Measurements from ENCODE around the gene LIN37. TPM values are rescaled to one million over a fixed set of nuclear protein-coding genes. Genes with fewer than 3 reads are reported as not detected.
"Not testable (repeated sequence)": the region's sequence is repeated elsewhere in the genome, so short reads cannot be mapped to it uniquely, and the experiment has no call there.

LIN37 gene
- total RNA-seq, 2 donors from 2014 or later = 7.5 to 8.1 TPM

DNA sequence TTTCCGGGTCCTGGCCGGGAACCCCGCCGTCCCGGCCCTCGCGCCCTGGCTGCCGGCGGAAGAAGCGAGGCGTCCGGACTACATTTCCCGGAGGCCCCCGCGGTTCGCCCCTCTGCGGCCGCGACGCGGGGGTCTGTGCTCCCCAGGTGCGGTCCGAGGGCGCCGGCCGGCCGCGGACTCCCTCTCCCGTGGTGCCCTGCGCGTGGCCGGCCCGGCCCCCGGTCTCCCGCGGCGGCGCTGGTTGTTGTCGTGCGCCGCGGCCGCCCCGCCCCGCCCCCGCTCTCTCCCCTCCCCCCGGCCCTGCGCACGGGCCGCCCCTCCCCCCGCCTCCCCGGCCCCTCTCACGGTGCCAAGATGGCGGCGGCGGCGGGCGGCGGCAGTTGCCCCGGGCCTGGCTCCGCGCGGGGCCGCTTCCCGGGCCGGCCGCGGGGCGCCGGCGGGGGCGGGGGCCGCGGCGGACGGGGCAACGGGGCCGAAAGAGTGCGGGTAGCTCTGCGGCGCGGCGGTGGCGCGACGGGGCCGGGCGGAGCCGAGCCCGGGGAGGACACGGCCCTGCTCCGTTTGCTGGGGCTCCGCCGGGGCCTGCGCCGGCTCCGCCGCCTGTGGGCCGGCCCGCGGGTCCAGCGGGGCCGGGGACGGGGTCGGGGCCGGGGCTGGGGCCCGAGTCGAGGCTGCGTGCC lies 30.6 kb upstream of the LIN37 start, which contains the start of gene KMT2B:
TSS of gene KMT2B (plus strand) at position 339 of the 680 bp plus-strand sequence. CDS start at position 355, 16 bp downstream.
- intact Hi-C loops (cut with DNase I) = loop anchor here (2.0 to 10.0 kb wide), 3 partner anchors 25 to 217 kb away; partner anchors contain the start of genes LRFN3 (in 1 of the 2) and TMEM147 (in 1 of the 2)
- ATAC-seq (peak; percentile 77 to 80), DNase-seq (no peak)

DNA sequence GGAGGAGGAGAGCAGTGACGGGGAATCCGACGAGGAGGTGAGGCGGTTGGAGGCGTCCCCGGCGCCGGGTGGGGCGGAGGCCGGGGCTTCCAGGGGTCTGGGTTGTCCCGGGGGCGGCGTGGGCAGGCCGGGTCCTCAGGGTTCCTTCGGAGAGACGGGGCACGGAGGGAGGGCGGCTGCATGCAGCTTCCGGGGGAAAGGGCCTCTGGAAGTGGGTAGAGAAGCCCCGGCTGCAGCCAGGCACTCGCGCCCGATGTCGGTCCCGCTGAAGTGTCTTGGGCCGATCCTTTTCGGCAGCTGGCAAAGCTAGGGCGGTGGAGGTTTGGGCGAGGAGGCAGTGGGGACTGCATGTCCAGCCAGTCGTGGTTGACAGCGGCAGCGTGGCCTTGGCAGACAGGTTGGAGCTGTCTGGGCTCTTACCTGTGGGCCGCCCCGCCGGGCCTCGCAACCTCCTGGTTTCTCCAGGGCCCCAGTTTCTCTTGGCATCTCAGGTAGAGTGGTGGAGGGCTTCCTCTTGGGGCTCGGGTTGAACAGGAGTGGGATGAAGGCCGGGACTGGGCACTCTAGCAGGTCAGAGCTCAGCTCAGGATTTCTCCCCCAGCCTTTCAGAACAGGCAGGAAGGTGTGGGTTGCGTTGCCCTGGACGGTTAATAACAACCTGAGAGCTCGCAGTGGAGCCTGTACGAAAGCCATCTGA lies 29.9 kb upstream of the LIN37 start:
- peak; percentile 60 for DNase-seq
- intact Hi-C loops (cut with DNase I) = loop anchor here (5.0 to 10.0 kb wide), 2 partner anchors 171 to 216 kb away; partner anchors contain the start of genes LRFN3 (in 1 of the 2) and TMEM147 (in 1 of the 2)
- ATAC-seq = no peak

DNA sequence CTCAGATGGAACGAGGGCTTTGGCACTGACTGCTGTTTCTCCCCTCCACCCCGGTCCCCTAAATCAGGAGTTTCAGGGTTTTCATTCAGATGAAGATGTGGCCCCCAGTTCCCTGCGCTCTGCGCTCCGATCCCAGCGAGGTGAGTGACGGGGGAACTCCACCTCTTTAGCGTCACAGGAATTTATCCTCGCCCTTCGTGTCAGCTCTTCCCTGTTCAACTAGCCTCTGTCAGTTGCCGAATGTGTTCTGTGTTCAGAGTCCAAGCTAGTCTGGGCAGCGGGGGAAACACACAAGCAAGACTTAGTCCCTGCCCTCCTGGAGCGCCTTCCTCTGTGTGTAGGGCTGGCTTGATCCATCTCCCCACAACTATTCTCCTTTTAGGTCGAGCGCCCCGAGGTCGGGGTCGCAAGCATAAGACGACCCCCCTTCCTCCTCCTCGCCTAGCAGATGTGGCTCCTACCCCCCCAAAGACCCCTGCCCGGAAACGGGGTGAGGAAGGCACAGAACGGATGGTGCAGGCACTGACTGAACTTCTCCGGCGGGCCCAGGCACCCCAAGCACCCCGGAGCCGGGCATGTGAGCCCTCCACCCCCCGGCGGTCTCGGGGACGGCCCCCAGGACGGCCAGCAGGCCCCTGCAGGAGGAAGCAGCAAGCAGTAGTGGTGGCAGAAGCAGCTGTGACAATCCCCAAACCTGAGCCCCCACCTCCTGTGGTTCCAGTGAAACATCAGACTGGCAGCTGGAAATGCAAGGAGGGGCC lies 28.8 kb upstream of the LIN37 start:
- intact Hi-C loops (cut with DNase I) = loop anchor here (5.0 to 10.0 kb wide), 2 partner anchors 172 to 215 kb away; partner anchors contain the start of genes LRFN3 (in 1 of the 2) and TMEM147 (in 1 of the 2)
- DNase-seq (no peak), ATAC-seq (no peak)

DNA sequence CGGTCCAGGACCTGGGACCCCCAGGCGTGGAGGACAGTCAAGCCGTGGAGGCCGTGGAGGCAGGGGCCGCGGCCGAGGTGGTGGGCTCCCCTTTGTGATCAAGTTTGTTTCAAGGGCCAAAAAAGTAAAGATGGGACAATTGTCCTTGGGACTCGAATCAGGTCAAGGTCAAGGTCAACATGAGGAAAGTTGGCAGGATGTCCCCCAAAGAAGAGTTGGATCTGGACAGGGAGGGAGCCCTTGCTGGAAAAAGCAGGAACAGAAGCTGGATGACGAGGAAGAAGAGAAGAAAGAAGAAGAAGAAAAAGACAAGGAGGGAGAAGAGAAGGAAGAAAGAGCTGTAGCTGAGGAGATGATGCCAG lies 28.2 kb upstream of the LIN37 start:
- intact Hi-C loops (cut with DNase I) = no loop called here
- DNase-seq (no peak), ATAC-seq (no peak)

DNA sequence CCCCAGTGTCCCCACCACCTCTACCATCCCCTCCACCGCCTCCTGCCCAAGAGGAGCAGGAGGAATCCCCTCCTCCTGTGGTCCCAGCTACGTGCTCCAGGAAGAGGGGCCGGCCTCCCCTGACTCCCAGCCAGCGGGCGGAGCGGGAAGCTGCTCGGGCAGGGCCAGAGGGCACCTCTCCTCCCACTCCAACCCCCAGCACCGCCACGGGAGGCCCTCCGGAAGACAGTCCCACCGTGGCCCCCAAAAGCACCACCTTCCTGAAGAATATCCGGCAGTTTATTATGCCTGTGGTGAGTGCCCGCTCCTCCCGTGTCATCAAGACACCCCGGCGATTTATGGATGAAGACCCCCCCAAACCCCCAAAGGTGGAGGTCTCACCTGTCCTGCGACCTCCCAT lies 27.7 kb upstream of the LIN37 start:
- DNase-seq = no peak
- no peak for ATAC-seq
- intact Hi-C loops (cut with DNase I) = no loop called here

DNA sequence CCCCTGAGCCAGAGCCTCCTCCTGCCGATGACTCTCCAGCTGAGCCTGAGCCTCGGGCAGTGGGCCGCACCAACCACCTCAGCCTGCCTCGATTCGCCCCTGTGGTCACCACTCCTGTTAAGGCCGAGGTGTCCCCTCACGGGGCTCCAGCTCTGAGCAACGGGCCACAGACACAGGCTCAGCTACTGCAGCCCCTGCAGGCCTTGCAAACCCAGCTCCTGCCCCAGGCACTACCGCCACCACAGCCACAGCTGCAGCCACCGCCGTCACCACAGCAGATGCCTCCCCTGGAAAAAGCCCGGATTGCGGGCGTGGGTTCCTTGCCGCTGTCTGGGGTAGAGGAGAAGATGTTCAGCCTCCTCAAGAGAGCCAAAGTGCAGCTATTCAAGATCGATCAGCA lies 27.0 kb upstream of the LIN37 start:
- ATAC-seq (no peak), DNase-seq (no peak)
- intact Hi-C loops (cut with DNase I) = no loop called here

DNA sequence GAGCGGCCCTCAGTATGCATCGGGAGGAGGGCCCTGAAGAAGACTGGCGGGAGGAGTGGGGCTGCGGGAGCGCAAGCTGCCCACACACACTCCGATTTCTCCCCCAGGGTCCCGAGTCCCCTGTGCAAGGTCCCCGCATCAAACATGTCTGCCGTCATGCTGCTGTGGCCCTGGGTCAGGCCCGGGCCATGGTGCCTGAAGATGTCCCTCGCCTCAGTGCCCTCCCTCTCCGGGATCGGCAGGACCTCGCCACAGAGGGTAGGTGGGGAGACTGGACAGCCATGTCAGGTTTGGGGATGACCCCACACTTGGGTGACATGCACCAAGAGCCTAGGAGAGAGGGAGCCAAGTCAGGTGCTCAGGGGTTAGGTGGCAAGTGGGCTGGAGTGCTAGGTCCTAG lies 25.9 kb upstream of the LIN37 start:
- DNase-seq = no peak
- intact Hi-C loops (cut with DNase I) = no loop called here
- ATAC-seq = no peak

DNA sequence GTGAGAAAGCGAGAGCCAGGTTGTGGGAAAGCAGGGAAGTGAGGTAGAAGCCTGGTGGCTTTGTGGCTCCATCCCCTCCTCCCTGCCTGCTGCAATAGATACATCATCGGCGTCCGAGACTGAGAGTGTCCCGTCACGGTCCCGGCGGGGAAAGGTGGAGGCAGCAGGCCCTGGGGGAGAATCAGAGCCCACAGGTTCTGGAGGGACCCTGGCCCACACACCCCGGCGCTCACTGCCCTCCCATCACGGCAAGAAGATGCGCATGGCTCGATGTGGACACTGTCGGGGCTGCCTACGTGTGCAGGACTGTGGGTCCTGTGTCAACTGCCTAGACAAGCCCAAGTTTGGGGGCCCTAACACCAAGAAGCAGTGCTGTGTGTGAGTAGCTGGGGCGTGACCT lies 25.5 kb upstream of the LIN37 start:
- DNase-seq = no peak
- intact Hi-C loops (cut with DNase I) = no loop called here
- ATAC-seq = no peak

DNA sequence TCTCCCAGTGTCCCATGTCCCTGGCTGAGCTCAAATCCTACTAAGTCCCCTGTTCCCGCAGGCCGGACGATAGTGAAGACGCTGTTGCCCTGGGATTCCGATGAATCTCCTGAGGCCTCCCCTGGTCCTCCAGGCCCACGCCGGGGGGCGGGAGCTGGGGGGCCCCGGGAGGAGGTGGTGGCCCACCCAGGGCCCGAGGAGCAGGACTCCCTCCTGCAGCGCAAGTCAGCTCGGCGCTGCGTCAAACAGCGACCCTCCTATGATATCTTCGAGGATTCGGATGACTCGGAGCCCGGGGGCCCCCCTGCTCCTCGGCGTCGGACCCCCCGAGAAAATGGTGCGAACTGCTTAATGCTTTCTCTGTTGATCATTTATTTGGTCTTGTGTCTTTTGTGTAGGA lies 24.7 kb upstream of the LIN37 start:
- DNase-seq = no peak
- ATAC-seq = no peak
- intact Hi-C loops (cut with DNase I) = no loop called here

DNA sequence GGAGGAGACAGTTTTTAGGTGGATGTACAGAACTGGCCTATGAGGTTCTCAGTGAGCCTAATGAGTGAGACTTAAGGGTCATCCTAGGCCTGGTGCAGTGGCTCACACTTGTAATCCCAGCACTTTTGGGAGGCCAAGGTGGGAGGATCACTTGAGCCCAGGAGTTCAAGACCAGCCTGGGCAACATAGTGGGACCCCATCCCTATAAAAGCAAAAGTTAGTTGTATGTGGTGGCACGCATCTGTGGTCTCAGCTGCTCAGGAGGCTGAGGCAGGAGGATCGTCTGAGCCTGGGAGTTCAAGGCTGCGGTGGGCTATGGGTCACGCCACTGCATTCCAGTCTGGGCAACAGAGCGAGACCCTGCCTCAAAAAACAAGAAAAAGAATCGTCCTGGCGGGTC lies 24.2 kb upstream of the LIN37 start:
- ATAC-seq; intact Hi-C loops (cut with DNase I); DNase-seq: not testable (repeated sequence)

DNA sequence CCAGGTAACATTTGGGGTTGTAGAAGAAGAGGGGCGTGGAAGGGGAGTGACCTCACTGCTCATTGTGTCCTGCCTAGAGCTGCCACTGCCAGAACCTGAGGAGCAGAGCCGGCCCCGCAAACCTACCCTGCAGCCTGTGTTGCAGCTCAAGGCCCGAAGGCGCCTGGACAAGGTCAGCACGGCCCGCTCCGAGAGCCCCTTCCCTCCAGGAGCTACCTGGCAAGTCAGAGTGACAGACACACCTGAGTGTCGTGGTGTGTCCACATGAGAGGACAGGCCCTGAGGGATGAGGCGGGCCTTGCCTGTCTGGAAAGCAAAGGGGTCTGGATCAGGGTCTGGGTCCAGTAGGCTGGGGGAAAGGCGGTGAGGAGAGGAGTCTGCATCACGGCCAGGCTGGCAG lies 23.8 kb upstream of the LIN37 start:
- ATAC-seq = no peak
- intact Hi-C loops (cut with DNase I) = no loop called here
- no peak for DNase-seq

DNA sequence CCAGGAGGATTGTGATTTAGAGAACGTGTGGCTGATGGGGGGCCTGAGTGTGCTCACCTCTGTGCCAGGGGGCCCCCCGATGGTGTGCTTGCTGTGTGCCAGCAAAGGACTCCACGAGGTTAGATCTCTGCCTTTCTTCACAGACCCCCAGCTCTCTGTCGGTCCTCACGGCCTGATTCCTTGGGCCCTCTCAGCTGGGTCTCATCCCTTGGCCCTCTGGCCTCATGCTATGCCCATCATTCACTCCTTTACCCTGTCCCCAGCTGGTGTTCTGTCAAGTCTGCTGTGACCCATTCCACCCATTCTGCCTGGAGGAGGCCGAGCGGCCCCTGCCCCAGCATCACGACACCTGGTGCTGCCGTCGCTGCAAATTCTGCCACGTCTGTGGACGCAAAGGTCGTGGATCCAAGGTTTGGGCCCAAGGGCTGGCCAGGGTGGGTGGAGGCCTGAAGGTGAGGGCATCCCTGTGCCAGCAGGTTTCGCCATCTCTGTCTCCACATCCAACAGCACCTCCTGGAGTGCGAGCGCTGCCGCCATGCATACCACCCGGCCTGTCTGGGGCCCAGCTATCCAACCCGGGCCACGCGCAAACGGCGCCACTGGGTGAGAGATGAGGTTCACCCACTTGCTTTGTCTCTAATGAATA lies 23.0 kb upstream of the LIN37 start:
- ATAC-seq = no peak
- DNase-seq = no peak
- intact Hi-C loops (cut with DNase I) = no loop called here

DNA sequence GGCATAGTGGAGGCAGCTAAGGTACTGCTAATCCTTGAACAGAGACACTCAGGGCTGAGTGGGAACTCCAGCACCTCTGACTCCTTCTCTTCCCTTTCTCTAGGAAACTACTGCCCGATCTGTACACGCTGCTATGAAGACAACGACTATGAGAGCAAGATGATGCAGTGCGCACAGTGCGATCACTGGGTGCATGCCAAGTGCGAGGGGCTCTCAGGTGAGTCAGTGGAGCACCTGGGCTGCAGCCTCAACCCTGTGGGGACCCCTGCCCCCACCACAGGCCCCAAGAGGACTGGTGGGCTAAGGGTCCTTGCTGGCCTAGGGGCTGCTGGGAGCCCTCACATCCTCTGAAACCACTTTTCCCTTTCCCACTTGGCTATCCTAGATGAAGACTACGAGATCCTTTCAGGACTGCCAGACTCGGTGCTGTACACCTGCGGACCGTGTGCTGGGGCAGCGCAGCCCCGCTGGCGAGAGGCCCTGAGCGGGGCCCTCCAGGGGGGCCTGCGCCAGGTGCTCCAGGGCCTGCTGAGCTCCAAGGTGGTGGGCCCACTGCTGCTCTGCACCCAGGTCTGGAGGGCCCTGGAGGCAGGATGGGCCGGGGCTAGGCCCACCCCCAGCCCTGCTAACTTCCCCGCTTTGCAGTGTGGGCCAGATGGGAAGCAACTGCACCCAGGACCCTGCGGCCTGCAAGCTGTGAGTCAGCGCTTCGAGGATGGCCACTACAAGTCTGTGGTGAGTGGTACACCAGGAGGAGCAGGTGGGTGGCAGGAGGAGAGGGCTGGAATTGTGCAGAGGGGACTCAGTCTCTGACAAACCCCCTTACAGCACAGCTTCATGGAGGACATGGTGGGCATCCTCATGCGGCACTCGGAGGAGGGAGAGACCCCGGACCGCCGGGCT lies 21.1 kb upstream of the LIN37 start:
- no peak for ATAC-seq
- no peak for DNase-seq
- intact Hi-C loops (cut with DNase I) = no loop called here

DNA sequence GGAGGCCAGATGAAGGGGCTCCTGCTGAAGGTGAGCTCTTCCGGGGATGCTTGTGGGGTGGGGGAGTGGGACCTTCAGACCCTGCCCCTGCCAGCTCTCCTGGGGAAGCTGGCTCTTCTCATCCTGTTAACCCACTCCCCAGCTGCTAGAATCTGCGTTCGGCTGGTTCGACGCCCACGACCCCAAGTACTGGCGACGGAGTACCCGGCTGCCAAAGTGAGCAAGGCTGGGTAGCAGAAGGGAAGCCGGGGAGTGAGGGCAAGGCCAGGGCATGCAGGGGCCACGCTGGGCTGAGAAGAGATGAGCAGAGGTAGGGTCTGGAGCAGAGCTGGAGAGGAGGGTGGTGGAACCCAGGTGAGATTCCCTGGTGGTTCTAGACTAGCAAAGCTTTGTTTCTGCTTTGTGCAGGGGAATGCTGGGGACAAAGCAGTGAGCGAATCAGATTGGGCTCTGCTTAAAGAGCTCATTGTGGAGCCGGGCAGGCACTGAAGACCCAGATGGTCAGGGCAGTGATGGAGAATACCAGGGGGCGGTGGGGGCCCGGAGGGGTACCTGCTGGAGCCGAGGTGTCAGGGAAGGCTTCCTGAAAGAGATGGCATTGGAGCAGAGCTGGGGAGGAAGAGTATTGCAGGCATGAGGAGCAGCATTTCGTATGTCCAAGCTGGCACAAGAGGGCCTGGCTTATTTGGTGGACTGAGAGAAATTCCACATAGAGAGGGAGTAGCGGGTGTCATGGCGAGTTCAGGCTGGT lies 20.2 kb upstream of the LIN37 start:
- DNase-seq = no peak
- ATAC-seq = no peak
- intact Hi-C loops (cut with DNase I) = no loop called here

DNA sequence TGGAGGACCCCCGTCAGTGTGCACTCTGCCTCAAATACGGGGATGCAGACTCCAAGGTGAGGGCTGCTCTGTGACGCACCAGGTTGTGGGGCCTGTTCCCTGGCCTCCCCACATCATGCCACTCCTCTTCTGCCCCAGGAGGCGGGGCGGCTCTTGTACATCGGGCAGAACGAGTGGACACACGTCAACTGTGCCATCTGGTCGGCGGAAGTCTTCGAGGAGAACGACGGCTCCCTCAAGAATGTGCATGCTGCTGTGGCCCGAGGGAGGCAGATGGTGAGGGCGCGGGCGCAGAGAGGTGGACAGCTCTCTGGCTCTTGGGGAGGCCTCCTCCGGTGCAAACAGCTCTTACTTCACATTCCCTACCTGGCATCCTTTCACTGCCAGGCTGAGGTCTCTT lies 19.4 kb upstream of the LIN37 start:
- no peak for DNase-seq
- intact Hi-C loops (cut with DNase I) = no loop called here
- ATAC-seq = no peak

DNA sequence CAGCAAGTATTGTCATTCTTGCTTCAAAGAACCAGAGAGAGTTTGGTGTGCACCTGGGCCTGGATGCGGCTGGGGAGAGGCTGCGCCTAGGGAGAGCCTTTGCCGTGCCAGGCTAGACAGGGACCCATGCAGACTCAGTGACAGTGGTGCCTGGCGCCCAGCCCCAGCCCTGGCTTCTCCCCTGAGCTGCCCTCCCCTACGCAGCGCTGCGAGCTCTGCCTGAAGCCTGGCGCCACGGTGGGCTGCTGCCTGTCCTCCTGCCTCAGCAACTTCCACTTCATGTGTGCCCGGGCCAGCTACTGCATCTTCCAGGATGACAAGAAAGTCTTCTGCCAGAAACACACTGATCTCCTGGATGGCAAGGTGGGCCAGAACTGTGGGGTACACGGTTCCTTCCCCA lies 18.6 kb upstream of the LIN37 start:
- intact Hi-C loops (cut with DNase I) = no loop called here
- DNase-seq = no peak
- ATAC-seq = no peak

DNA sequence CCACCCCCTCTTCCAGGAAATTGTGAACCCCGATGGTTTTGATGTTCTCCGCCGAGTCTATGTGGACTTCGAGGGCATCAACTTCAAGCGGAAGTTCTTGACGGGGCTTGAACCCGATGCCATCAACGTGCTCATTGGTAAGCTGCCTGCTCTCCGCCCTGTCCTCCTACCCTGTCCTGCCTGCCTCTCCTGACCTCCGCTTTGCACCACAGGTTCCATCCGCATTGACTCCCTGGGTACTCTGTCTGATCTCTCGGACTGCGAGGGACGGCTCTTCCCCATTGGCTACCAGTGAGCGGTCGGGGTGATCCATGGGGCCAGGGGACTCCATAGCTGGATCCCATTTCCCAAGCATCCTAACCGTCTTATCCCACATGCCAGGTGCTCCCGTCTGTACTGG lies 18.1 kb upstream of the LIN37 start:
- DNase-seq (no peak), ATAC-seq (no peak)
- intact Hi-C loops (cut with DNase I) = no loop called here

DNA sequence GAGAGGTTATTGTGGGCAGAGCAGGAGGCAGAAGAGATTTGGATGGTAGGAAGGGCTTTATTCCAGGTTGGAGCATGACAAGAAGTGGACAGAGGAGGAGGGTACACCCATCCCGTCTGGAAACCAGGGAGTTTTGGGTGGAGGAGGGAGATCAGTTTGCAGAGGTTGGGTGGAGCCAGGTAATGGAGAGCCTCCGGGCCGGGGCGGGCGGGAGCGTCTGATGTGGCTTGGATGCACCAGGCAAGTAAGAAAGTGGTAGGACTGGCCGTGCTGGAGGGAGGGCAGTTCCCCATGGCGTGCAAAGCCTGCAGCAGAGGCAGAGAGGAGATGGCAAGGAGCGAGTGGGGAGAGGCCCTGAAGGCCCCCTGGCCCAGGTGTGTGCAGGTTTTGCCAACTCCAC lies 17.0 kb upstream of the LIN37 start:
- no peak for DNase-seq
- intact Hi-C loops (cut with DNase I) = no loop called here
- no peak for ATAC-seq

All from left cardiac atrium (tissue), 4 donors.